Measurements from ENCODE around the gene PRR7.

GRCh38 chr5:177497292-177498012, 50.8 kb downstream of the PRR7 start, which contains the start of gene PDLIM7:
- TF ChIP-seq CTCF (IDR thresholded peaks at IDR 0.05) (peak in 3 of 4 experiments; percentile 17 to 35 (median 23)), POLR2A (IDR thresholded peaks at IDR 0.05) (peak; percentile 98)
